Hematopoietic multipotent progenitor cell (in vitro differentiated cells): ENCODE measurements around the gene KIAA1191. TPM values are rescaled to one million over a fixed set of nuclear protein-coding genes. Genes with fewer than 3 reads are reported as not detected.
A peak's percentile ranks its signal among the peaks of the same experiment; 100 is the strongest.

Experiments
- DNase-seq, 3 donors: peaks; one replicate each; pipeline ENCODE4 v3.0.0-alpha.2; 2011 to 2015; ENCODE audit warnings: low read depth in 2 of 3, low spot score in 2 of 3
- total RNA-seq: library from RNA; depleted of rRNA; stranded (reverse); fragments of >200 nt; gene quantifications from one replicate; pipeline ENCODE4 v1.2.3, GENCODE V29; 2012

Gene KIAA1191
- total RNA-seq, 1 donor = 56.3 TPM

DNA sequence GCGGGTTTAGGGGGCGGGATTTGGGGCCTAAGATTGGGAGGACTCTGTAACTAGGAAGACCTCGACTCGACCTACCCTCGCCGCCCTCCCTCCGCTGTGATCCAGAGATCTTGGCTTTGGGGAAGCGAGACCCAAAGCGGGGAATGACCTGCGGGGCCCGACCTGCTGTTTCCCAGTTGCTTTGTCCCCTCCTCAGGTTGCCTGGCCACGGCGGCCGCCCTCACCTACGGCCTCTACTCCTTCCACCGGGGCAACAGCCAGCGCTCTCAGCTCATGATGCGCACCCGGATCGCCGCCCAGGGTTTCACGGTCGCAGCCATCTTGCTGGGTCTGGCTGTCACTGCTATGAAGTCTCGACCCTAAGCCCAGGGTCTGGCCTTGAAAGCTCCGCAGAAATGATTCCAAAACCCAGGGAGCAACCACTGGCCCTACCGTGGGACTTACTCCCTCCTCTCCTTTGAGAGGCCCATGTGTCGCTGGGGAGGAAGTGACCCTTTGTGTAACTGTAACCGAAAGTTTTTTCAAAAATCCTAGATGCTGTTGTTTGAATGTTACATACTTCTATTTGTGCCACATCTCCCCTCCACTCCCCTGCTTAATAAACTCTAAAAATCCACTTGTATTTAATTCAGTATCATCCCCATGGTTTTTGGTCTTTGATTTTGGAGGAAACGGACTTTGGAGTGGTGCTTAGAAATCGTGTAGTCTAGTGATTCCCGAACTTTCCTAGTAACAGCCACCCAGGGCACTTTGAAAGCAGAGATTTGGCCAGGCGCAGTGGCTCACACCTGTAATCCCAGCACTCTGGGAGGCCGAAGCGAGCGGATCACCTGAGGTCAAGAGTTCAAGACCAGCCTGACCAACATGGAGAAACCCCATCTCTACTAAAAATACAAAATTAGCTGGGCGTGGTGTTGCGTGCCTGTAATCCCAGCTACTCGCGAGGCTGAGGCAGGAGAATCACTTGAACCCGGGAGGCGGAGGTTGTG lies 27.9 kb upstream of the KIAA1191 start:
- DNase-seq = no peak

DNA sequence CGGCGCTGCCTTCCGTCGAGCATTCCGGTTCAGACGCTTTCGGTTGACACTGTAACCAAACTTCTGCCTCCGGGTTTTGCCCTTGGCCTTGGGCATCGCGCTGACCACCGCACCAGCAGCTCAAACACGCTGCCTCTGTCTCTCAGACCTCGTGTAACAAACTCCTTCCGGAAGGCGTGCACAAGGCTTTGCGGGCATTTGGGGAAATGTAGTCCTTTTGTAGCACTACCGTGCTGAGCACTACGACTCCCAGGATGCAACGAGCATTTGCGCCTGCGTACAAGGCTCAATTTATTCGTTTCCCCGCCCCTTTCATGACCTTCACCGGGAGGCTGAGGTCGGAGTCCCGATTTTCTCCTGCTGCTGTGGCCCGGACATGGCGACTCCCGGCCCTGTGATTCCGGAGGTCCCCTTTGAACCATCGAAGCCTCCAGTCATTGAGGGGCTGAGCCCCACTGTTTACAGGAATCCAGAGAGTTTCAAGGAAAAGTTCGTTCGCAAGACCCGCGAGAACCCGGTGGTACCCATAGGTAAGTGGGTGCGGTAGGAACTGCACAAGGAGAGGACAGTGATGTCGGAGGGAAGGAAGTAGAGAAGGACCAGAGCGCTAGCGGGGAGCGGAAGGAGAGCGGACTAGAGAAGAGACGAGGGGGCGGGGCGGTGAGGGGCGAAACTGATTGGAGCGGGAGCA lies 27.0 kb upstream of the KIAA1191 start, which contains the start of the genes HIGD2A and NOP16:
TSS of gene HIGD2A (plus strand) at position 308 of the 691 bp plus-strand sequence. CDS start at position 377, 69 bp downstream.
TSS of gene NOP16 (minus strand) at position 155 of the 691 bp plus-strand sequence. CDS start at position 96, 59 bp downstream.
- peak; percentile 95 to 100 (median 99) for DNase-seq

DNA sequence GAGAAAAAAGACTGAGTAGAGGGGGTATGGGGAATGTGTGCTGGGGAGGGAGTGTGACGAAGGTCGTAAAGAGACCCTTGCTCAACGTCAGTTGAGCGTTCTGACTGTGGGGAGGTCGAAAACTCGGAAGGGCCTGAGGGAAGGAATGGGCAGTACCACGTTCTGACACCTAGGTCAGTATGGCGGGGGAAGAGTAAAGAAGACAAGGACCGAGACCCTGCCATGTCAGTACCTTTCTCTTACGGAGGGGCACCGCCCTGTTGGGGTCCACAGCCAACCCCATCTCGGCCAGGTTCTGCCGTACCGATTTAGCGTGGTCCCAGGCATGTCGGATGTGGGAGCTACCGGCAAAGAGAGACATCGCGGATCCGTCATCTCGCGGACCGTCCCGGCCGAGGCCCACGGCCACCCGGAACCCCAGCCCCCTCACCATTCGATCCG lies 26.5 kb upstream of the KIAA1191 start:
- peak in 1 of 3 donors; percentile 10 for DNase-seq

DNA sequence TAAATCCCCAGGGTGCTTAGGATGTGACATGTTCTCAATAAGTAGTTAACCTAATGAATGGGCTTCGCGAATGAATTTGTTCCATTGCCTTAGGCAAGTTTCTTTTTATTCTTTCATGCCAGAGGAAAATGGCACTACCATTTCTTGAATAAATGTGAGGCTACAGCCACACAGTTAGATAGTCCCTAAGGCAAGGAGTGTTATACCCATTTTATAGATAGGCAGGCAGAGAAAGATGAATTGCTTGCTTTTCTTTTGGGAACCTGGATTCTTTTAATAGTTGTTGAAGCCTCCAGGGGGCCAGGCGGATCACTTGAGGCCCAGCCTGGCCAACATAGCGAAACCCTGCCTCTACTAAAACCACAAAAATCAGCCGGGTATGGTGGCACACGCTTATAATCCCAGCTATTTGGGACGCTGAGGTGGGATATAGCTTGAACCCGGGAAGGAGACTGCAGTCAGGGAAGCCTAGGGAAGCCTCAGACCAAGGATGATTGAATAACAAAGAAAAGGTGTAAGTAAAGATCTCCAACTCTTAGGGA lies 25.9 kb upstream of the KIAA1191 start:
- no peak for DNase-seq

DNA sequence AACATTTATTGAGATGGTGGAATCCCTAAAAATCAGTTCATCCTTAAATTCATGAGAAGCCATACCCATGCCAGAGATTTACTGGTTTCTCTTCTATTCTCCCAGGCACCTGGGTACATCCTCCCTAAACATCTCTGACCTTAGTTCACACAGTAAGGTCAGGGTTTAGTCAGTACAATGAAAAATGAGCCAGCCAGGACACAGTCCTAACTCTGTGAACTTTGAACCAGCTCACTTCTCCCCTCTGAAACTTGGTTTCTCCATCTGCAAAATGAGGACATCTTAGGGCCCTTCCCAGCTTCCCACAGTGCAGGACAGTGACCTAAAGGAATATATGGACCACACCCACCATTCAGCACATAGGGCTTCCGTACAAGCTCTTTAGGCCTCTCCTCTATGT lies 24.9 kb upstream of the KIAA1191 start:
- no peak for DNase-seq

DNA sequence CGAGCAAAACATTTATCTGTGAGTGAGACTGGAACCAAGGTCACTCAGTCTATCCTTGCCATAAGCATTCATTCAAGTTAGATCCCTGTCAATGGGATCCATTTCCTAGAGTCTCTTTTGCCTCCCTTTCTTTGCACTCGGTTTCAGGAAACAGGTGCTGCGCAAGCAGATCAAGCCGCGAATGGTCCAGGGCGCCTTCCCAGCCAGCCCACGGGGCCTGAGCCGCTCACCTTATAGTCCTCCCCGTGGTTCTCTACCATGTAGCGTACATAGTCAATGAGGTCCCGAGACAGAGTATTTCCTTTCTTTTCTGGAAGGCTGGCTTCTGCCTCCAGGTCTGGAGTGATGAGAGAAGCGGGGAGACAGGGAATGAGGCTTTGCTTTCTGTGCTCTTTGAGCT lies 23.4 kb upstream of the KIAA1191 start:
- no peak for DNase-seq

DNA sequence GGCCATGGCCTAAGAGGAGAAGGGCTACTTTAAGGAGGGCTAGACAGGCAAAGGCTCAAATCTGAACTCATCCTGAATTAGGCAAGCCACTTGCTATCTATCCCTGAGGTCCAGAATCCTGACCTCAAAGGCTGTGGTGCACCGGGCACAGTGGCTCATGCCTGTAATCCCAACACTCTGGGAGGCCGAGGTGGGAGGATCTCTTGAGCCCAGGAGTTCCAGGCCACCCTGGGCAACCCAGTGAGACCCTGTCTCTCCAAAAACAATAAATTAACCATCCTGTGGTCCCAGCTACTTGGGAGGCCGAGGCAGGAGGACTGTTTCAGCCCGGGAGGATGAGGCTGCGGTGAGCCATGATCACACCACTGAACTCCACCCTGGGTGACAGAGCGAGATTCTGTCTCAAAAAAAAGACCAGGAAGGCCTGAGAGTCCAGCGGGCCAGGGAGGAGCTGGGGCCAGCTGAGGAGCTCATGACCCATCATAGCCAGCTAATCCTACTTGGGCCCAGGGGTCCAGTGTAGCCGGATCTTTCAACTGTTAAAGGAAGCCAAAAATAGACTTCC lies 22.9 kb upstream of the KIAA1191 start:
- DNase-seq = no peak

DNA sequence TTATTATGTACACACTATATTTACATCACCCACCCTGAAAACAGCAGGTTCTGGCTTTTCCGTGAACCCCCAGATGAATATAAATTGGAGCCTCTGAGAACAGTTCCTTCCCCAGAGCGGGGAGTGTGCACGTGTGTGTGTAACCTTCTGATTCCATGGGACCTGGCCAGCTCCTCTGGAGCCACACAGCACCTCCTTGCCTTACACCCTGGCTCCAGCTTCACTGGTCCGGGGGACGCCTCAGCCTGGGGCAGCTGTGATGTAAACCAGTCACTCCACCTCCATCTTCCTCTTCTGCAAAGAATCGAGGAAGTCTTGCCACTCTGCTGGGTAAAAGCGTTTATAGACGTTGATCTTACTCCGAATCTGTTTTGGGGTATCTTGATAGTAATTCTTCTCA lies 22.4 kb upstream of the KIAA1191 start:
- no peak for DNase-seq

DNA sequence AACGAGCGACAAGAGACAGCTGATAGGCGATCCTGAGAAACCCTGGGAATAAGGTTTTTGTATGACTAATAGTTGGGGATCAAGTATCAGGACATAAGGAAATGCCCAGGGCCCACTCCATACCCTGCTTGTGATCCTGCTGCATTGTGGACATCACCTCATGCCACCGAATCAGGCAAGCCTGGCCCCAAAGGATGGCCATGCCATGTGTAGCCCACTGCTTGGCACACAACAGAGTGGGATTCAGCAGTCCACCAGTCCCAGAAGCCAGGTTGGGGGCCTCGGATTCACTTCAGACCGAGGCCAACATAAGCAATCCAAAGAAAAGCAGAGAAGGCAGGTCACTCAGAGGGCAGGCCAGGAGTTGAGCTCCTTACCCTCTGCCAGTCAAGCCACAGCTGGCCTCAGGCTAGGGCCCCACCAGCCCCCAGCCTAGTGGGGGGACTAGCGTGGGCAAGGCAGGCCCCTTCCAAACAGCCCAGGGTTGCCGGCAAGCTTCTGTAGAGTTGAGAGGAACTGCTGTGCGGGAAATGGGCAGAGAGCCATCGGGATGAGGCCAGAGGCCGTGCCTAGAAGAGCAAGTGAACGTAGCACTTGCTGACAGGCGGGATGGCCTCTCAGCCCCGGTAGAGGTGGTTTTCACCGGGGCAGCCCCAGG lies 21.8 kb upstream of the KIAA1191 start:
- DNase-seq = no peak

DNA sequence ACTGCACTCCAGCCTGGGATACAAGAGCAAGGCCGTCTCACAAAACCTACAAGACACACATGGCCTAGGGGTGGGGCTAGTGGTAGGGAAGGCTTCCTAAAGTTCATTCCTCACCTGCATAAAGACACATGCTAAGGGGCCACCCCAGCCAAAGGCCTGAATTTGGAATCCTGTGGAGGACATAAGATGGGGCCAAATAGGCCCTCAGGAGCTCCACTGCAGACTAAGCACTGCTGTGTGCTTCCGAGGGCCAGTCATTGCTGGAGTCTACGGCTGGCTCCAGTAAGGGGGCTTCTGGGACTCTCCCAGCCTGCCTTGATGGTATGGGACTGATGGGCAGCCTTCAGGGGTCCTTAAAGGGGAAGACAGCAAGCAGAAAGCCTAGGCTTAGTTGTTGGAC lies 21.2 kb upstream of the KIAA1191 start:
- no peak for DNase-seq

DNA sequence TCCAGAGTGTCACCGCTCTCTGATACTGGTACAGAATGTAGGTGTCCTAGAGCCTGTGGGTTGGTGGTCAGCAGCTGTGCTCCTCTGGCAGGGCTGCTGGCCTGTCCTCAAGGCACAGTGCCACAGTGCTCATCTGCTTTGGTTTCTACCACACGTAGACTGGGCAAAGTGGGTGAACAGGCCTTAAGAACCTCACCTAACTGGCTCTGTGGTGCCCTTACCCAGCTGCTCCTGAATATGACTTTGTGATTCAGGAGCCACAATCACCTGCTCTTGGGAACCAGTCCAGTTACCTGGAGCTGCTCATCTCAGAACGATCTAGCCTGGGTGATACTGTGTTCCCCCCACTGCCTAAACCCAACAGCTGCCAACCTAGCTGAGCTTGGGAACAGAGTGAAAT lies 20.4 kb upstream of the KIAA1191 start:
- DNase-seq = no peak

DNA sequence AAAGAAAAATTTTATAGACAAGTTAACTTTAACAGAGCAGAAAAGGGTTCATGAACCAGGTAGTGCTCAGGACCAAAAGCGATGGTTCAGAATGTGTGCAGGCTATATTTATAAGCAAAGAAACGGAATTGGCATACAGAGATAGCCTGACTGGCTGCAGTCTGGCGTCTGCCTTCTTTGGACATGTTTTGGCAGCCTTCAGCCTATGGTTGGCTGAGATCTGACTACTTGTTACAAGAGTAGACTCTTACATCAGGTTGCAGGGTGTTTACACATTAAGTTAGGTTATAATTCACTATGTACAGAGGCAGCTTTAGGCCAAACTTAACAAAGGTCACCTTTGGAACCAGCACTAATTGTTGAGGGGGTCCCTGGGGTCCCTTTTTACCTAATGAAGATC lies 19.9 kb upstream of the KIAA1191 start:
- DNase-seq = no peak

DNA sequence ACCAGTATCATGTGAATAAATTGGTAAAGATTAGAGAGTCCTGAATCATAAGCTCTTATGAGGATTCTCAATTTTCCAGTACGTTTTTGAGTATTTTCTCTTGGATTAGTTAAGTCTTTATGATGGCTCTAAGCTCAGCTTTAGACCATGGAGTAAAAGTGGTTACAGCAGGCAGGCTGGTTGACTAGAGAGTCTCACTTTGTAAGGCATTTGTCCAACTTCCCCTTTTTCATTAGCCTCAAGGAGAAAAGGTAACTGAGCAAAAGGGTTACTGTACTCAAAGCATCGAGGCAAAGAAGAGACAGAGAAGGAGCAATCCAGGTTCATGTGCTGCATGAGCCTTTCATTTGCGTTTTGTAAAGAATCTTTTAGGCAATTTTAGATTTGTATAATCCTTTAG lies 18.3 kb upstream of the KIAA1191 start:
- DNase-seq = peak in 2 of 3 donors; percentile 18 to 57

DNA sequence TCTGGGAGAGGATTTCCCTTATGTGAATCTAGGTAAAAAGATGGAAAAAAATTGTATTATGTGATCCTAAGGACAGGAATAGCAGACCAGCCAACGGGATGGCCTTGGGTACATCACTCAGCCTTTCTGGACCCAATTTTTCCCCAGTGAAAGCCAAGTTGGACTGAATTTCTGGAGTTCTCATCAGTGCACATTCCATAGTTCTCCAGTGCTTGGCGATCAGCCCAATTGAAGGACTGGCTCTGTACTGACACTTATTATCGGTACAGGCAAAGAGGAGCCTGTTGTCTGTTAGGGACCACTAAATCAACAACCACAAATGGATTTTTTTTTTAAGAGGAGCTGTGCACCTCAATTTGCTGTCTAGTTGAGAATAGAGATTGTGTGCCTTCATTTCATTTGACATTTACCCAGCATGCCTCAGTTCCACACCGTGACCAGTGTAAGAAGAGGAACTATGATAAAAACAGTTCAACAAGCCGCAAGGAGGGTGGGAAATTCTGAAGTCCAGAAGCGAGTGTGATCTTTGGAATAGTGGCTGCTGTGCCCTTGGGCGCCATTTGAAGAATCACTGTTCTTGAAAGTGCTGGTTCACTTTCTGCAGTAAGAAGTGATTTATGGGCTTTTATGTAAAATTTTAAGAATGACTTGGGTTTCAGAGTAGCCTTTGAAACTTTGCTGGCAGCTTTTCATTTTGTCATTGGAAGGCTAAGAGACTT lies 11.7 kb upstream of the KIAA1191 start:
- DNase-seq = peak in 2 of 3 donors; percentile 9 to 41

DNA sequence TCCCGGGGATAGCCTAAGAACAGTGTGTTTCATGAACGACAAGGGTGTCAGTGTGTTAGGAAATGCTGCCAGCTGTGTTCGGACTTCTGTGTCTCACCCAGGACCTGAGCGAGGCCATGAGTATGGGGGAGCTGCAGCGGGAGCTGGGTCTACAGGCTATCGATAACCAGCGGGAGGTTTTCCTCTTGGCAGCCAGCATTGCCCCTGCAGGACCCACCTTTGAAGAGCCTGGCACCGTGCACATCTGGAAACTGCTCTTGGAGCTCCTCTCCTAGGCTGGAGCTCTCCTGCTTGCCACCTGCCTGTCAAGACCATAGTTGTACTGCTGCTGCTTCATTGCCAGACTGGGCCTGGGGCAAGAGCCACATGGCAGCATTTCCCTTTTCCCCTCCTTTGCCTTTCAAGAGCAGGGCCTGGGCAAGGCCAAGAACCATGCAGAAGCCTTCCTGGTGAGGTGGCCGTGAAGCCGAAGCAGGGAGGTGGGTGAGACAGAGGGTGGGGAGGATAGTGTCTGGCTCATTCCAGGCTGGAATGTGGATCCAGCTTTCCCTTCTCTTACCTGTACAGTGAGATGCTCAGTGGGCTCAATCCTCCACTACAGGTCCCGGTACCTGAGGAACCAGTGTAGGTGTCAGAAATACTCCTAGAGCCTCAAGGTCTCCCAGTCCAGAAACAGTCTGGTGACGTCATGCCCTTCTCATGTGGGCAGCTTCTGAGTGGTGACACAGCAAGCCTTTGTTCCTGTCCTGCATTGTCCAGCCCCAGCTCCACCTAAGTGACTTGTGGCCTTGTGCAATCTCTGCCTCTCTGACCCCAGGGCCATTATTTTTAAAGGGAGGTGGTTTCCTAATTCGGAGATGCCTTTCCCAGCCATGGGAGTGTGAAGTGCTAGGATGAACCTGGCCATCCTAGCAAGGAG lies 10.3 kb upstream of the KIAA1191 start:
- no peak for DNase-seq

DNA sequence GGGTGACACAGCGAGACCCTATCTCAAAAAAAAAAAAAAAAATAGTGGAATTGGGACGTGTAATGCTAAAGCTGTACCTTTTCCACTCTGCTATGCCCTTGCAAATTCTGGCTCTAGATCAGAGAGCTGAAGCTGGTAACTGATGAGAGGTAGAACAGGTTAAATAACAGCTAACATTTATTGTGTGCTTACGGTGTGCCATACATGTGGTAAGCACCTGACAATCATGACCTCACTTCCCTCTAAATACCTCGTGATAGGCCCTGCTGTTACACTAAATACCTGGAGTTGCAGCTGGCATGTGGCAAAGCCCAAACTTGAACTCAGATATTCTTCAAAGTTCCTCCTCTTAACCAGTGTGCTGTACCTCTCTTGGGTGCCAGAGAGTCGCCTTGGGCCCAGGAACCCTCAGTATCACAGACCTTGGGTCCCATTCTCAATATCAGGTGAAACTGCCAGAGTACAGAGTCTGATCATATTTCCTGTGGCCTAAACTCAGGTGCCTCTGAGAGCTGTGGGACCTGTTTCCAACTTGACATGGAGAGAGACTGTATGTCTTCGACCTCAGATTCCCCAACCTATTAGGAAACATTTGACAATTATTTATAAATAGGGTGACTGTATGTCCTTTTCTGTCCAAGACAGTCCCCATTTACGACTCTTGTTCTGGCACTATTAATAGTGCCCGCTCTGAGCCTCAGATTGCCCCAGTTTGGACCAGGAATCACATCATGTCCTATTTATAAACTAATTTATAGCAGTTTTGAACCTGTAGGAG lies 8.6 kb upstream of the KIAA1191 start:
- DNase-seq = no peak

DNA sequence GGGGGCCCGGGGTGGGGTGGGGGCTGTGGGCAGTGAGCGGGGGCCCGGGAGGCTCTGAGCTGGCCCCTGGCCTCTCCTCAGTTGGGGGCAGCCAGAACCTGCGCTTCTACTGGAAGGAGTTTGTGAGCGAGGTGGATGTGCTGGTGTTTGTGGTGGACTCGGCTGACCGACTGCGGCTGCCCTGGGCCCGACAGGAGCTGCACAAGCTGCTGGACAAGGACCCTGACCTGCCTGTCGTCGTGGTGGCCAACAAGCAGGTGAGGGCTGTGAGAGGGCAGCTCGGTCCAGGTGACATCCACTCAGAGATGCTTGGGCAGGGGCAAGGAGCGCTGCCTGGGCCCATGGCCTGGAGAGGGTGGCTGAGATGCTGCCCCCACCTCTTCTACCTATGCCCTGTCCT lies 7.2 kb upstream of the KIAA1191 start:
- no peak for DNase-seq
